ENCODE measurements around the gene WARS2.
"Not testable (repeated sequence)": the region's sequence is repeated elsewhere in the genome, so short reads cannot be mapped to it uniquely, and the experiment has no call there.

The WARS2 gene

GRCh38 chr1:119136401-119136800 is 4.1 kb downstream of the WARS2 start:
- DNase-seq: no peak

- DNase-seq: no peak
Observed at GRCh38 chr1:119133987-119134386, 6.5 kb downstream of the WARS2 start.

GRCh38 chr1:119132179-119132578 is 8.3 kb downstream of the WARS2 start:
- DNase-seq: no peak

- DNase-seq: no peak
Observed at GRCh38 chr1:119125874-119126273, 14.6 kb downstream of the WARS2 start.

GRCh38 chr1:119124764-119125163 is 15.7 kb downstream of the WARS2 start:
- no peak for DNase-seq

- DNase-seq: not testable (repeated sequence)
Observed at GRCh38 chr1:119121872-119122271, 18.6 kb downstream of the WARS2 start.

- no peak for DNase-seq
Observed at GRCh38 chr1:119116725-119117124, 23.7 kb downstream of the WARS2 start.

GRCh38 chr1:119115736-119116135 is 24.7 kb downstream of the WARS2 start:
- DNase-seq: no peak

GRCh38 chr1:119115311-119115710 is 25.1 kb downstream of the WARS2 start:
- no peak for DNase-seq

GRCh38 chr1:119114786-119115185 is 25.7 kb downstream of the WARS2 start:
- no peak for DNase-seq

- DNase-seq: no peak
Observed at GRCh38 chr1:119112791-119113190, 27.7 kb downstream of the WARS2 start.

GRCh38 chr1:119112244-119112643 is 28.2 kb downstream of the WARS2 start:
- no peak for DNase-seq

- no peak for DNase-seq
Observed at GRCh38 chr1:119108988-119109387, 31.5 kb downstream of the WARS2 start.

- DNase-seq: no peak
Observed at GRCh38 chr1:119103764-119104163, 36.7 kb downstream of the WARS2 start.

GRCh38 chr1:119102051-119102450 is 38.4 kb downstream of the WARS2 start:
- DNase-seq: no peak

- no peak for DNase-seq
Observed at GRCh38 chr1:119101563-119101962, 38.9 kb downstream of the WARS2 start.

GRCh38 chr1:119099775-119100174 is 40.7 kb downstream of the WARS2 start:
- no peak for DNase-seq

- DNase-seq: no peak
Observed at GRCh38 chr1:119097380-119097779, 43.1 kb downstream of the WARS2 start.

GRCh38 chr1:119093721-119094120 is 46.7 kb downstream of the WARS2 start:
- DNase-seq: no peak

- DNase-seq: no peak
Observed at GRCh38 chr1:119091618-119092017, 48.8 kb downstream of the WARS2 start.

- no peak for DNase-seq
Observed at GRCh38 chr1:119090250-119090649, 50.2 kb downstream of the WARS2 start.

GRCh38 chr1:119086830-119087229 is 53.6 kb downstream of the WARS2 start:
- DNase-seq: no peak

- DNase-seq: no peak
Observed at GRCh38 chr1:119084798-119085197, 55.7 kb downstream of the WARS2 start.

- DNase-seq: no peak
Observed at GRCh38 chr1:119083980-119084379, 56.5 kb downstream of the WARS2 start.

- no peak for DNase-seq
Observed at GRCh38 chr1:119083479-119083878, 57.0 kb downstream of the WARS2 start.

- no peak for DNase-seq
Observed at GRCh38 chr1:119081700-119082099, 58.8 kb downstream of the WARS2 start.
